ENCODE results near the gene CBX4. TPM values are rescaled to one million over a fixed set of nuclear protein-coding genes. Genes with fewer than 3 reads are reported as not detected.

Gene CBX4
- total and polyA plus RNA-seq, 12 donors = 9.4 to 38.2 (median 24.6) TPM

DNA sequence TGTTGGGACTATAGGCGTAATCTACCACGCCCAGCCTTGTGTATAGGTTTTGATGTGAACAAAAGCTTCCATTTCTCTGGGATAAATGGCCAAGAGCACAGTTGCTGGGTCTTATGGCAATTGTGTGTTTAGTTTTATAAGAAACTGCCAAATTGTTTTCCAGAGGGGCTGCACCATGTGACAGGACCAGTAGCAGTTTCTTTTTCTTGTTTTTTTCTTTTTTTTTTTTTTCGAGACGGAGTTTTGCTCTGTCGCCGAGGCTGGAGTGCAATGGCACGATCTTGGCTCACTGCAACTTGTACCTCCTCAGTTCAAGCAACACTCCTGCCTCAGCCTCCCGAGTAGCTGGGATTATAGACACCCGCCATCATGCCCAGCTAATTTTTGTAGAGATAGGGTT is 34.3 kb upstream of the CBX4 start:
- H3K4me3 ChIP-seq = no peak overlapping the region
- H3K27me3 ChIP-seq = peaks cover 0 to 38% (median 18%) of the 10 kb centered on the region in 7 donors
- H3K27ac ChIP-seq = no peak overlapping the region
- H3K36me3 ChIP-seq = no peaks in the 10 kb centered on the region
- no peaks in the 10 kb centered on the region for H3K4me1 ChIP-seq
- intact Hi-C loops (cut with DNase I) = no loop called here
- H3K9me3 ChIP-seq = no peaks in the 10 kb centered on the region
- ATAC-seq = no peak
- TF ChIP-seq, protein P1, sequence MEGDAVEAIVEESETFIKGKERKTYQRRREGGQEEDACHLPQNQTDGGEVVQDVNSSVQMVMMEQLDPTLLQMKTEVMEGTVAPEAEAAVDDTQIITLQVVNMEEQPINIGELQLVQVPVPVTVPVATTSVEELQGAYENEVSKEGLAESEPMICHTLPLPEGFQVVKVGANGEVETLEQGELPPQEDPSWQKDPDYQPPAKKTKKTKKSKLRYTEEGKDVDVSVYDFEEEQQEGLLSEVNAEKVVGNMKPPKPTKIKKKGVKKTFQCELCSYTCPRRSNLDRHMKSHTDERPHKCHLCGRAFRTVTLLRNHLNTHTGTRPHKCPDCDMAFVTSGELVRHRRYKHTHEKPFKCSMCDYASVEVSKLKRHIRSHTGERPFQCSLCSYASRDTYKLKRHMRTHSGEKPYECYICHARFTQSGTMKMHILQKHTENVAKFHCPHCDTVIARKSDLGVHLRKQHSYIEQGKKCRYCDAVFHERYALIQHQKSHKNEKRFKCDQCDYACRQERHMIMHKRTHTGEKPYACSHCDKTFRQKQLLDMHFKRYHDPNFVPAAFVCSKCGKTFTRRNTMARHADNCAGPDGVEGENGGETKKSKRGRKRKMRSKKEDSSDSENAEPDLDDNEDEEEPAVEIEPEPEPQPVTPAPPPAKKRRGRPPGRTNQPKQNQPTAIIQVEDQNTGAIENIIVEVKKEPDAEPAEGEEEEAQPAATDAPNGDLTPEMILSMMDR (IDR thresholded peaks at IDR 0.05) = no peak
- DNase-seq = no peak
- WGBS, 2 donors = 92 to 93% methylated on average over 9 of the region's 9 CpGs

DNA sequence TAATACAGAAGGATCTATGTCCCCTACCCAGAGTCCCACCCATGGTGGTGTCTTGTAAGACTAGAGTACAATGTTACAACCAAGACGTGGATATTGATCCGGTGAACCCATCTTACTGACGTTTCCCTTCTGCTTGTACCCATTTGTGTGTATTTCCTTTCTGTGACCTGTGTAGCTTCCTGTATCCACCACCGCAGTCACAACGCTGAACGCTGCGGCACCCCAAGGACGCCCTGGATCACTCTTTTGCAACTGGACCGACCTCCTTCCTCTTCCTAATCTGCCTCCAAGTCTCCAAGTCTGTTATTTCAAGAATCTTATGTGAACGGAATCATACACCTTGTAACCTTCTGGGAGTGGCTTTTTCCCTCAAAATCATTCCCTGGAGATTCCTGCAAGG is 33.5 kb upstream of the CBX4 start:
- intact Hi-C loops (cut with DNase I) = no loop called here
- no peak overlapping the region for H3K4me3 ChIP-seq
- peaks cover 0 to 35% (median 14%) of the 10 kb centered on the region in 7 donors for H3K27me3 ChIP-seq

DNA sequence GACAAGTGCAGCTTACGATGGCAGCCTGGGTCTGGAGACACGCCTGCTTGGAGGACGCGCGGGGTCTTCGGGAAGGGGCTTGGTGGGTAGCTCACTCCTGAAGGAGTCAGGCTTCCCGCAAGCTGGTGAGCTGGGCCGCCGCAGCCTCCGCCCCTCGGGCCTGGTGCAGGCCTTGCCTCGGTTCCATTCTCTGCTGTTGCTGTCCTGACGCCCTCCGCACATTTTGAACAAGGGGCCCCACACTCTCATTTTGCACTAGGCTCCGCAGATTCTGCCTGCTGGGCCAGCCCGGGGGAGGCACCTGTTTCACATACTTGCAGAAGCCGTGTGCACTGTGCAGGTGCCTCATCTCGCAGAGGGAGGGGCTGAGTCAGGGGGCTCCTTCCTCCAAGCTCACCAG is 31.9 kb upstream of the CBX4 start:
- no peaks in the 10 kb centered on the region for H3K4me1 ChIP-seq
- ATAC-seq (no peak), DNase-seq (no peak)
- H3K9me3 ChIP-seq = no peaks in the 10 kb centered on the region
- TF ChIP-seq, protein P1 (IDR thresholded peaks at IDR 0.05) = no peak
- intact Hi-C loops (cut with DNase I) = no loop called here
- peaks cover 0 to 49% (median 22%) of the 10 kb centered on the region in 7 donors for H3K27me3 ChIP-seq
- no peaks in the 10 kb centered on the region for H3K36me3 ChIP-seq
- H3K4me3 ChIP-seq = no peak overlapping the region
- 89% methylated on average over 18 of the region's 18 CpGs for WGBS, 2 donors
- H3K27ac ChIP-seq = no peak overlapping the region

More for the DNA sequence above, 33.5 kb upstream of the CBX4 start:
- Histone ChIP-seq H3K27ac (no peak overlapping the region), H3K4me1 (no peaks in the 10 kb centered on the region), H3K36me3 (no peaks in the 10 kb centered on the region), H3K9me3 (no peaks in the 10 kb centered on the region)
- DNase-seq (no peak), ATAC-seq (no peak)
- TF ChIP-seq, protein P1 (IDR thresholded peaks at IDR 0.05) = no peak
- WGBS, 2 donors = 57 to 75% methylated on average over 10 of the region's 10 CpGs

DNA sequence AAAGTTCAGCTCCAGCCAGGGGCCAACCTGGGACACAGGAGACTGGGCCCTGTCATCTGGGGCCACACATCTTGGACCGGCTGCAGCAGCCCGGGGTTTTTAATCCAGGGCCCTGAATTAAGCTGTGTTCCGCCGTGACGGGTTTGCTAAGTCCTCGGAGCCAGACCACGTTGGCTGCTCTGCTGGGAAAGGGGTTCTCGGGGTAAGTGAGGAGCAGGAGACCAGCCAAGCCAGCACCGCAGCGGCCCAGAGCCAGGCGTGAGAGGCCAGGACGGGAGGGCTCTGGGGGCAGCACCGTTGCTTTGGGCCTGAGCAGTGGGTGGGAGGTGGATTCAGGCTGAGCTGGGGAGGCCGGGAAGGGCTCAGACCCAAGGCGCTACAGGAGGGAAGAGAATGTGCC is 31.3 kb upstream of the CBX4 start:
- TF ChIP-seq, protein P1 (IDR thresholded peaks at IDR 0.05) = no peak
- H3K9me3 ChIP-seq = no peaks in the 10 kb centered on the region
- WGBS, 2 donors = 88 to 95% methylated on average over 15 of the region's 15 CpGs
- intact Hi-C loops (cut with DNase I) = no loop called here
- H3K4me3 ChIP-seq = no peak overlapping the region
- ATAC-seq (no peak), DNase-seq (no peak)
- H3K27ac ChIP-seq = no peak overlapping the region
- H3K36me3 ChIP-seq = no peaks in the 10 kb centered on the region
- H3K27me3 ChIP-seq = peaks cover 0 to 53% (median 28%) of the 10 kb centered on the region in 7 donors
- no peaks in the 10 kb centered on the region for H3K4me1 ChIP-seq
